ENCODE data around the gene CYBA.

The CYBA gene

GRCh38 chr16:88631384-88631783, 19.5 kb downstream of the CYBA start:
- H3K4me3 ChIP-seq (ENCODE audit: low read length): no peak overlapping the region
- no peaks in the 10 kb centered on the region for H3K27me3 ChIP-seq (replicated peaks; ENCODE audit: insufficient read depth, low read length)
- no peak overlapping the region for H3K4me2 ChIP-seq (ENCODE audit: low read depth, low read length)
- H3K36me3 ChIP-seq (replicated peaks; ENCODE audit: insufficient read depth, low read length): no peaks in the 10 kb centered on the region
- H3K9ac ChIP-seq (ENCODE audit: low read length): no peak overlapping the region
- no peaks in the 10 kb centered on the region for H3K79me2 ChIP-seq (ENCODE audit: low read length)
- H3F3A ChIP-seq (ENCODE audit: insufficient read depth, low read length): peaks cover 8% of the 10 kb centered on the region; the same call in 1 of the 2 replicates
- no peaks in the 10 kb centered on the region for H3K9me3 ChIP-seq (replicated peaks; ENCODE audit: insufficient read depth, low read length)
- H3K9me2 ChIP-seq (replicated peaks; ENCODE audit: insufficient read depth, low read length): no peaks in the 10 kb centered on the region
- no peak overlapping the region for H3K27ac ChIP-seq (ENCODE audit: low read length)
- peaks cover 8% of the 10 kb centered on the region; the same call in 1 of the 2 replicates for H3K4me1 ChIP-seq (ENCODE audit: low read length)
- DNase-seq: no peak
- H4K20me1 ChIP-seq (ENCODE audit: insufficient read depth, low read length): no peaks in the 10 kb centered on the region
- TF ChIP-seq EZH2 (optimal IDR thresholded peaks at IDR 0.05; ENCODE audit: low read depth, low read length): no peak
- no peak for TF ChIP-seq CTCF (IDR thresholded peaks at IDR 0.05; ENCODE audit: low read length)
- TF ChIP-seq EZH2phosphoT487 (IDR thresholded peaks at IDR 0.05; ENCODE audit: low read length): no peak
- no peak overlapping the region for H2AFZ ChIP-seq (ENCODE audit: low read length)

DNA sequence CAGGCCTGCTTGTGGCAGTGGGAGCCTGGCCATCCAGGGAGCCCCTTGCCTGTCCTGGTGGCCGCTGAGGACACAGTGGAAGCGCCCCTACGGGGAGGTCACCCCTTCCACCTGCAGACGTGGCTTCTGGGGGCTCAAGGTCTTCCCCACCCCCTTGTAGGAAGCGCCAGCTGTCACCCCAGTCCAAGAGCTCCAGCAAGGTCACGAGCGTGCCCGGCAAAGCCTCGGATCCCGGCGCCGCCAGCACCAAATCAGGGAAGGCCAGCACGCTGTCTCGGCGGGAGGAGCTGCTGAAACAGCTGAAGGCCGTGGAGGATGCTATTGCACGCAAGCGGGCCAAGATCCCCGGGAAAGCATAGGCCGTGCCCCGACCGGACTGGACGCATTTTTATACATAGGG, 19.9 kb downstream of the CYBA start:
- Histone ChIP-seq H3K79me2 (ENCODE audit: low read length) (no peaks in the 10 kb centered on the region), H3K4me2 (ENCODE audit: low read depth, low read length) (no peak overlapping the region), H3F3A (ENCODE audit: insufficient read depth, low read length) (peaks cover 8% of the 10 kb centered on the region; the same call in 1 of the 2 replicates), H4K20me1 (ENCODE audit: insufficient read depth, low read length) (no peaks in the 10 kb centered on the region), H3K27ac (ENCODE audit: low read length) (no peak overlapping the region), H2AFZ (ENCODE audit: low read length) (no peak overlapping the region), H3K36me3 (replicated peaks; ENCODE audit: insufficient read depth, low read length) (no peaks in the 10 kb centered on the region), H3K27me3 (replicated peaks; ENCODE audit: insufficient read depth, low read length) (no peaks in the 10 kb centered on the region), H3K9me3 (replicated peaks; ENCODE audit: insufficient read depth, low read length) (no peaks in the 10 kb centered on the region), H3K4me3 (ENCODE audit: low read length) (no peak overlapping the region), H3K4me1 (ENCODE audit: low read length) (peaks cover 8% of the 10 kb centered on the region; the same call in 1 of the 2 replicates), H3K9me2 (replicated peaks; ENCODE audit: insufficient read depth, low read length) (no peaks in the 10 kb centered on the region), H3K9ac (ENCODE audit: low read length) (no peak overlapping the region)
- no peak for DNase-seq
- TF ChIP-seq EZH2 (optimal IDR thresholded peaks at IDR 0.05; ENCODE audit: low read depth, low read length): no peak
- no peak for TF ChIP-seq EZH2phosphoT487 (IDR thresholded peaks at IDR 0.05; ENCODE audit: low read length)
- TF ChIP-seq CTCF (IDR thresholded peaks at IDR 0.05; ENCODE audit: low read length): no peak

DNA sequence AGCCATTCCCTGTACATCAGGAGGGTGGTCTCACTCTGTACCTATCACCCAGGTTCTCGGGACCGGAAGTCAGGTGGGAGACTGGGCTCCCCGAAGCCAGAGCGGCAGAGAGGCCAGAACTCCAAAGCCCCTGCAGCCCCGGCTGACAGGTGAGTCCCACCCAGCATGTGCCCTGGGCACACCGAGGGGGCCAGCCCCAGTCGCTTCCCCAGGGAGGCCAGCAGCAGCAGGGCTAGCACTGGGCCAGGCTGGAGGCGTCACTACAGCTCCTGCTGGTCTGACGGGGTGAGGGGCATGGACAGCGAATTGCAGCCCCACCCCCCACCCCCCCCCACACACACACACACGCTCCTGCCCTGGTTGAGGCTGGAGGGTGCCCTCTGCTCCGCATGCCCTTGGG, 20.4 kb downstream of the CYBA start:
- Histone ChIP-seq H3K79me2 (ENCODE audit: low read length) (no peaks in the 10 kb centered on the region), H3K9me3 (replicated peaks; ENCODE audit: insufficient read depth, low read length) (no peaks in the 10 kb centered on the region), H3K4me1 (ENCODE audit: low read length) (peaks cover 6% of the 10 kb centered on the region; the same call in 1 of the 2 replicates), H3K9me2 (replicated peaks; ENCODE audit: insufficient read depth, low read length) (no peaks in the 10 kb centered on the region), H3K9ac (ENCODE audit: low read length) (no peak overlapping the region), H3F3A (ENCODE audit: insufficient read depth, low read length) (peaks cover 8% of the 10 kb centered on the region; the same call in 1 of the 2 replicates), H3K36me3 (replicated peaks; ENCODE audit: insufficient read depth, low read length) (no peaks in the 10 kb centered on the region), H2AFZ (ENCODE audit: low read length) (no peak overlapping the region), H3K27ac (ENCODE audit: low read length) (no peak overlapping the region), H4K20me1 (ENCODE audit: insufficient read depth, low read length) (no peaks in the 10 kb centered on the region), H3K27me3 (replicated peaks; ENCODE audit: insufficient read depth, low read length) (no peaks in the 10 kb centered on the region), H3K4me3 (ENCODE audit: low read length) (no peak overlapping the region), H3K4me2 (ENCODE audit: low read depth, low read length) (no peak overlapping the region)
- no peak for DNase-seq
- TF ChIP-seq EZH2phosphoT487 (IDR thresholded peaks at IDR 0.05; ENCODE audit: low read length) (no peak), EZH2 (optimal IDR thresholded peaks at IDR 0.05; ENCODE audit: low read depth, low read length) (no peak), CTCF (IDR thresholded peaks at IDR 0.05; ENCODE audit: low read length) (no peak)

Measured in MM.1S (cell line).